NCI-H146 treated with DMSO at 0.1 percent for 48 hours (cell line): ENCODE data around the gene SBK2.

Experiments used
- DNase-seq: peaks from one replicate; lab custom pipeline; 2025; ENCODE audit not compliant: unreplicated experiment; lab: John Stamatoyannopoulos, UW

SBK2 gene

DNA sequence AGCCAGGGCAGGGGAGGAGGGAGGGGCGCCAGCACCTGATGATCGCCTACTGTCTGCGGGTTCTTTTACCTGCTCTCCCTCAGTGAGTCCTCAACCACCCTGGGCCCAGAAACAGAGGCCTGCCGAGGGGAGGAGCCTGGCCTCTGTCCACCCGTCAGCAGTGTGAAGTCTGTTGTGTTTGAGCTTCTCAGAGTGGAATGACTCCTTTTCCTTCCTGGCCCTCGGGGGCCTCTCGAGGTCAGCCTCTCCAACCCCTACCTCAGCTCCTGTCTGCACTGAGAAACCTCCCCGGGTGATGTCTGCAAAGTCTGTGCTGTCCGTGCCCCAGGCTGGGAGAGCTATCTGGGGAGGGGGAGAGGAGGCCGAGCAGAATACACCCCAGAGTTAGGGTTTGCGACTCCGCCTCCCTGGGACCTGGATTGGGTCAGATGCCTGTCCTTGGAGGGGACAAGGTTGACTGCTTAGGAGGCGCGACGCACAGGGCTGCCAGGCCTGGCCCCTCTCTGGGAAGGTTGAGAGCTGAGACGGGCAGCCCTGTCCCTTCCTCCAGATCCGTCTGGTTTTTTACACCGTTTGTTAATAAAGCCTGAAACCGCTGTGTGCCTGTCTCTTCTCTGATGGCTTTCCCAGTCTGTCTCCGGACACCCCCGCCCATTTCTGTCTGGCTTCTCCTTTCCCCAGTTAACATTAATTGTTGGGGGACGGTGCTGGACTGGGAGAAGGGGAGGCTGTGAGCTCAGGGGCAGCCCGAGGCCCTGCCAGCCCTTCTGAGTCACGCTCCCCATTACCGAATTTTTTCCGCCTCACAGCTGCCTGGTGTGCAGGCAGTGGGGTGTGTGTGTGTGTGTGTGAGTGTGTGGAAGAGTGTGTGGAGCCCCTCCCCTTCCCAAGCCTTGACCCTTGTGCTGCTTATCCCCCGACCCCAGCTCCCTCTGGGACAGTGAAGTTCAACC is 49.7 kb downstream of the SBK2 start:
- no peak for DNase-seq

- DNase-seq, result no peak
Observed at GRCh38 chr19:55486043-55486970, 50.6 kb downstream of the SBK2 start.

DNA sequence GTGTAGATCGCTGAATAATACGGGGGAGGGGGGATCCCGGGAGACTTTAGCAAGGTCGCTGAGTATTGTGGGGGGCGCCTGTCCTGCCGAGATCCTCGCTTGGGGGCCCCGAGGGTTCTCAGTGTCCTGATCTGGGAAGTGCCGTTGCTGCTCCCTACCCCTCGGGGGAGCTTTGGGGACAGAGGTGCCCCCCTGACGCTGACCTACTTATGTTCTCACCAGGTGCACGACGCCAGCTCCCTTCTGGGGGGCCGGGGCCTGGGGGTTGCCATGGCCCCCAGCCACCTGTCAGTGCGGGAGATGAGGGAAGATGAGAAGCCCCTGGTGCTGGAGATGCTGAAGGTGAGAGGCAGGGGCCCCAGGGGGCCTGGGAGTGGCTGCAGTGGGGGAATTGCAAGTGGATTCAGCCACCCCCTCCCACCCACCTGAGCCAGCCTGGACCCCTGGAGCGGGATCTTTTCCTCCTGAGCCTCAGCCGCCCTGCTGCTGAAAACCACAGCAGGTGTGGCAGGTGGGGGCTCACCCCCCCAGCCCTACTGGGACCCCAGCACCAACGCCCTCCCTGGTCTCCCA is 51.4 kb downstream of the SBK2 start:
- no peak for DNase-seq

DNA sequence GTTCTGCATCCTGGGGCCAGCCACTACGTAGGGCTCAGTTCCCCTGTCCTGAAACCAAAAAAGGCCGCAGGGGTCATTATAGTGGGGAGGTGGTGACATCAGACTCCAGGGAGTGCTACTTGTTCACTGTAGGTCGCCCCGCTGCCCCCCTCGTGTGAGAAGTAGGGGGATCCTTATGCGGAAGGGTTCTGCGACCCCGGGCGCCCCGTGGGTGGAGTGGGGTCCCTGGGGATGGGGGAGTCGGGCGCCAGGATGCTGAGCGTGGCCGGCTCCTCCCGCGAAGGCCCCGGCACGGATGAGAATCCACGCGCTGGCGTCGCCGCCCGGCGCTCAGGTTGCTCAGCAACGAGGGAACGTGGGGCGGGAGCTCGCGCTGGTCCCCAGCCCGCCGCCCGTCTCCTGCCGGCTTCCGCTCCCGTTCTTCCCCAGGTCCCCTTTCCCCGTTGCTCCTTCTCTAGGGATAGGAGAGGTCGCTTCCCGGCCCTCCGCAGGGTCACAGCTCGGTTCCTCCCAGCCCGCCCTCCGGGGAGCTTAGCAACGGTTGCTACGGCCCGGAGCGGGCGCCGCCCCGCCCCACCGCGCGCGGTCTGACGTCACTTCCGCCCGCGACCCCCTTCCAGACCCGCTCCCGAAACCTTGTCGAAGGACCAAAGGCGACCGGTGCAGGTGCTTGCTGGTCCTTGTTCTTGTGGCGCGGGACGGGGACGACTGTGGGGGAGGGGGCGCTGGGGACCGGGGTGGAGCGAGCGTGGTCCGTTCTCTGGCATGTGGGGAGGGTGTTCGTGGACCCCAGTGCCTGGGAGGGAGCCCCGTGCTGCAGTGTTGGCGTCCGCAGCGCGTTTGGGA is 52.1 kb downstream of the SBK2 start, which contains the start of gene NAT14:
TSS of gene NAT14 (plus strand) at position 596 of the 846 bp plus-strand sequence. CDS start 521 bp downstream, outside the sequence.
- peak; percentile 53 for DNase-seq

DNA sequence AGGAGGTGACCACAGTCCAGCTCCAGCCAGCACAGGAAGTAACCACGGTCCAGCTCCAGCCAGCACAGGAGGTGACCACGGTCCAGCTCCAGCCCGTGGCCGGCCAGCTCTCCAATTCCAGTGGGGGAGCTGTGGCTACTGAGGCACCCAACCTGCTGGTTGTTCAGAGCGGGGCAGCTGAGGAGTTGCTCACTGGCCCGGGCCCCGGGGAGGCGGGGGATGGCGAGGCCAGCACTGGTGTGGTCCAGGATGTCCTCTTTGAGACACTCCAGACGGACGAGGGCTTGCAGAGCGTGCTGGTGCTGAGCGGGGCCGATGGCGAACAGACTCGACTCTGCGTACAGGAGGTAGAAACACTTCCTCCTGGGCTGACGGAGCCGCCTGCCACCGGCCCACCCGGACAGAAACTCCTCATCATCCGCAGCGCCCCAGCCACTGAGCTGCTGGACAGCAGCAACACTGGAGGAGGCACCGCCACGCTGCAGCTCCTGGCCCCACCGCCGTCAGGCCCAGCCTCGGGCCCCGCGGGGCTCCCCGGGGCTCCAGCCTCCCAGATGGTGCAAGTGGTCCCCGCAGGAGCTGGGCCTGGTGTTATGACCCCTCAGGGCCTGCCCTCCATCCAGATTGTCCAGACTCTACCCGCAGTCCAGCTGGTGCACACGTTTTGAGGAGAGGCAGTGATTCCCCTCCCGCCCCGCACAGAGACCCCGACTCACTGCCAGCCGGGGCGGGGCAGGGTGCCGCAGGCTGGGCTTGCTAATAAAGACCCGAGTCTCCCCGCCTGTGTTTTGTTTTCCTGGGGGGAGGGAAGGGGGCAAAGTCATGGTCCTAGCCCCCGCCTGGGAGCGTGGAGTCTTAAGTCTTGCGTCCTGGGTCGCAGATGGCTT is 53.0 kb downstream of the SBK2 start:
- no peak for DNase-seq

DNA sequence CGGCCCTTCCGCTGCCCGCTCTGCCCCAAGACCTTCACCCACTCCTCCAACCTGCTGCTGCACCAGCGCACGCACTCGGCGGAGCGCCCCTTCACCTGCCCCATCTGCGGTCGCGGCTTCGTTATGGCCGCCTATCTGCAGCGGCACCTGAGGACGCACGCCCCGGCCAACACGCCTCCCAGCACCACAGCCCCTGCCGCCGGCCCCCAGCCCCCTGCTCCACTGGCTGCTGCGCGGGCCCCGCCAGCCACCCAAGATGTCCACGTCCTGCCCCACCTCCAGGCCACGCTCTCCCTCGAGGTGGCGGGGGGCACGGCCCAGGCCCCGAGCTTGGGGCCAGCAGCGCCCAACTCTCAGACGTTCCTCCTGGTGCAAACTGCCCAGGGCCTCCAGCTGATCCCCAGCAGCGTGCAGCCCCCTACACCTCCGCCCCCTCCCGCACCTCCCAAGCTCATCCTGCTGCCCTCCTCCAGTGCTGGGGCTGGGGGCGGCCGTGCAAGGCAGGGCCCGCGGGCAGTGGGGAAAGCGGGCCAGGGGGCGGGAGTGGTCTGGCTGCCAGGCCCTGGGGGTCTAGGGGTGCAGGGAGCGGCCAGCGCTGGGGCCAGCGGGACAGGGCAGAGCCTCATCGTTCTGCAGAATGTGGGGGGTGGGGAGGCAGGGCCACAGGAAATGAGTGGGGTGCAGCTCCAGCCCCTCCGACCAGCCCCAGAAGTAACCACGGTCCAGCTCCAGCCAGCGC is 53.8 kb downstream of the SBK2 start:
- DNase-seq, result no peak

GRCh38 chr19:55482156-55482961 is 54.6 kb downstream of the SBK2 start:
- DNase-seq, result no peak

- no peak for DNase-seq
Observed at GRCh38 chr19:55481794-55482155, 55.2 kb downstream of the SBK2 start.

DNA sequence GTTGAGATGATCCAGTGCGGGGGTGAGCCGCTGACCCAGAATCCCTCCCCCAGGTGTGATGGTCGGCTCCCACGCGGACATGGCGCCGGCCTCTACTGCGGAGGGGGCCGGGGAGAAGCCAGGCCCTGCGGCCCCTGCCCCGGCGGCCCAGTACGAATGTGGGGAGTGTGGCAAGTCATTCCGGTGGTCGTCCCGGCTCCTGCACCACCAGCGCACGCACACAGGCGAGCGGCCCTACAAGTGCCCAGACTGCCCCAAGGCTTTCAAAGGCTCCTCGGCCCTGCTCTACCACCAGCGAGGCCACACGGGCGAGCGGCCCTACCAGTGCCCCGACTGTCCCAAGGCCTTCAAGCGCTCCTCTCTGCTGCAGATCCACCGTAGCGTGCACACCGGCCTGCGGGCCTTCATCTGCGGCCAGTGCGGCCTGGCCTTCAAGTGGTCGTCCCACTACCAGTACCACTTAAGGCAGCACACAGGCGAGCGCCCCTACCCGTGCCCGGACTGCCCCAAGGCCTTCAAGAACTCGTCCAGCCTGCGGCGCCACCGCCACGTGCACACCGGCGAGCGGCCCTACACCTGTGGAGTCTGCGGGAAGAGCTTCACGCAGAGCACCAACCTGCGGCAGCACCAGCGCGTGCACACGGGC is 55.7 kb downstream of the SBK2 start:
- DNase-seq, result no peak

DNA sequence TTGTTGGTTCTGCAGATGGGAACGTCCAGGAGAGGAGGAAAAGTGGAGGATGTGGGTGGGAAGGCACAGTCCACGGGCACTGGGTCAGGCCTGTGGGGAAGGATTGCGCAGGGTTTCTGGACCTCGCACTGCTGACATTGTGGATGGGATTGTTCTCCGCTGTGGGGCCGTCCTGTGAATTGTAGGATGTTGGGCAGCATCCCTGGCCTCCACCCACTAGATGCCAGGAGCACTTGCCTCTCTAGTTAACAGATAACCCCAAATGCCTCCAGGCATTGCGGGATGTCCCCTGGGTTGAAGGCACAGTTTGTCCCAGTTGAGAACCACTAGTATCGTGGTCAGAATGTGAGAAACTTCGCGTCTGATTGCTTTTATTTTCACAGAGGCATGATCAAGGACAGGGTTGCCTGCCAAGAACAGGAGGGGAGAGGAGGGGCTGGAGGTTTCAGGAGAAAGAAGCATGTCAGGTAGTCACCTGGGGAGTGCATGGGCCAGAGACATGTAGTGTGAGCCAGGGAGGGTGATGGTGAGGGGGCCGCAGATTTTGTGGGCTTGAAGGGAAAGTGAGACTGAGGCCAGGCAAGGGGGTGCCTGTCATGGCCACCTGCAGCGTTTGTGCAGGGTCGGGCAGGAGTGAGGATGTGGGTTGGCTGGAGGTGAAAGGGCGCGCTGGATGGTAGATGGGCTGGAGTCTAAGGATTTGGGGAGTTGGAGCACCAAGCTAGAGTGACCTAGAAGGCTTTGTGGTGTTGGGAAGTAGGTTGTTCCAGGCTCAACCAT is 57.3 kb downstream of the SBK2 start:
- no peak for DNase-seq

DNA sequence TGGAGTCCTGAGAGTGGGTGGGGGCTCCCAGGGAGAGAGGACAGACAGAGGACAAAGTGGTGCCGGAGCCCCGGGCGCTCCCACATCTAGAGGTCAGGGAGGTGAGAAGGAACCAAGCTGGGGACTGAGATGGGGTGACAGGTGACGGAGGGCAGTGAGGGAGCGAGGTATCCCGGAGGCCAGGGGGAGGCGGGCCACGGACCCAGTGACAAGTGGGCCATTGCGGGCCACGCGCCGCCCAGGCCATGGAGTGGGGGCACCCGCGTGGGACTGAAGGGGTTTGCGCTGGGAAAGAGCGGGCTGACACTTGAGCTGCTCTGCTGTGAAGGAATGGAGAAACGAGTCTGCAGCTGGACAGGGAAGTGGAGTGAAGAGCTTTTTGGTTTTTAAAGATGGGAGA is 57.9 kb downstream of the SBK2 start:
- no peak for DNase-seq
